Mucosa of stomach (tissue), 1 donor: ENCODE results near the gene CLCNKA.
"Not testable (repeated sequence)": the region's sequence is repeated elsewhere in the genome, so short reads cannot be mapped to it uniquely, and the experiment has no call there.

Source experiments
- H3K27me3 ChIP-seq: one replicate; pipeline ENCODE4 v1.7.0; 2013; ENCODE audit warnings: mild to moderate bottlenecking, low read length; ENCODE audit not compliant: control insufficient read depth, insufficient read depth
- H3K36me3 ChIP-seq: one replicate; pipeline ENCODE4 v1.7.0; 2013; ENCODE audit warnings: low read length; ENCODE audit not compliant: control insufficient read depth, insufficient read depth
- H3K4me1 ChIP-seq: one replicate; pipeline ENCODE4 v1.7.0; 2013; ENCODE audit warnings: mild to moderate bottlenecking, low read length; ENCODE audit not compliant: control insufficient read depth, insufficient read depth
- H3K4me3 ChIP-seq: one replicate; pipeline ENCODE4 v1.7.0; 2013; ENCODE audit warnings: low read length
- H3K9ac ChIP-seq: one replicate; pipeline ENCODE4 v1.7.0; 2013; ENCODE audit warnings: mild to moderate bottlenecking, low read length, moderate library complexity
- H3K9me3 ChIP-seq: one replicate; pipeline ENCODE4 v1.7.0; 2013; ENCODE audit warnings: mild to moderate bottlenecking, low read length, moderate library complexity; ENCODE audit not compliant: control insufficient read depth
- donor health status: Pancreatic carcinoma.

The CLCNKA gene

GRCh38 chr1:16022393-16022792 is 557 bp downstream of the CLCNKA start:
- no peak overlapping the region for H3K4me3 ChIP-seq
- H3K27me3 ChIP-seq: peaks cover 19% of the 10 kb centered on the region
- peaks cover 19% of the 10 kb centered on the region for H3K4me1 ChIP-seq
- H3K36me3 ChIP-seq: no peaks in the 10 kb centered on the region
- H3K9me3 ChIP-seq: no peaks in the 10 kb centered on the region
- H3K9ac ChIP-seq: no peak overlapping the region

- no peaks in the 10 kb centered on the region for H3K36me3 ChIP-seq
- peaks cover 24% of the 10 kb centered on the region for H3K27me3 ChIP-seq
- no peak overlapping the region for H3K4me3 ChIP-seq
- no peak overlapping the region for H3K9ac ChIP-seq
- no peaks in the 10 kb centered on the region for H3K9me3 ChIP-seq
- peaks cover 11% of the 10 kb centered on the region for H3K4me1 ChIP-seq
These were observed 1.3 kb downstream of the CLCNKA start for GRCh38 chr1:16023050-16023653.

- H3K27me3 ChIP-seq: peaks cover 25% of the 10 kb centered on the region
- H3K36me3 ChIP-seq, H3K9ac ChIP-seq, H3K4me3 ChIP-seq, H3K9me3 ChIP-seq, H3K4me1 ChIP-seq: not testable (repeated sequence)
These were observed 4.5 kb downstream of the CLCNKA start for GRCh38 chr1:16026302-16026701.

GRCh38 chr1:16026723-16027484 is 5.1 kb downstream of the CLCNKA start:
- Histone ChIP-seq H3K36me3 (no peaks in the 10 kb centered on the region), H3K9me3 (no peaks in the 10 kb centered on the region), H3K27me3 (peaks cover 25% of the 10 kb centered on the region), H3K4me1 (peaks cover 7% of the 10 kb centered on the region), H3K4me3 (no peak overlapping the region), H3K9ac (no peak overlapping the region)

GRCh38 chr1:16028237-16029002 is 6.6 kb downstream of the CLCNKA start:
- Histone ChIP-seq H3K4me1 (peaks cover 12% of the 10 kb centered on the region), H3K9me3 (no peaks in the 10 kb centered on the region), H3K4me3 (no peak overlapping the region), H3K36me3 (no peaks in the 10 kb centered on the region), H3K27me3 (peaks cover 20% of the 10 kb centered on the region), H3K9ac (no peak overlapping the region)

GRCh38 chr1:16029003-16029268 is 7.1 kb downstream of the CLCNKA start:
- H3K36me3 ChIP-seq, H3K4me3 ChIP-seq, H3K9me3 ChIP-seq, H3K9ac ChIP-seq: not testable (repeated sequence)
- H3K4me1 ChIP-seq: peaks cover 12% of the 10 kb centered on the region
- H3K27me3 ChIP-seq: peaks cover 20% of the 10 kb centered on the region

- peaks cover 12% of the 10 kb centered on the region for H3K4me1 ChIP-seq
- no peaks in the 10 kb centered on the region for H3K36me3 ChIP-seq
- H3K9ac ChIP-seq: no peak overlapping the region
- peaks cover 20% of the 10 kb centered on the region for H3K27me3 ChIP-seq
- no peaks in the 10 kb centered on the region for H3K9me3 ChIP-seq
- H3K4me3 ChIP-seq: no peak overlapping the region
These were observed 7.5 kb downstream of the CLCNKA start for GRCh38 chr1:16029288-16029687.

- Histone ChIP-seq H3K9me3 (no peaks in the 10 kb centered on the region), H3K4me3 (no peak overlapping the region), H3K36me3 (no peaks in the 10 kb centered on the region), H3K27me3 (peaks cover 20% of the 10 kb centered on the region), H3K9ac (no peak overlapping the region), H3K4me1 (peaks cover 12% of the 10 kb centered on the region)
These were observed 9.7 kb downstream of the CLCNKA start for GRCh38 chr1:16031551-16031950.

- Histone ChIP-seq H3K36me3 (no peaks in the 10 kb centered on the region), H3K9me3 (no peaks in the 10 kb centered on the region), H3K9ac (no peak overlapping the region), H3K4me1 (peaks cover 5% of the 10 kb centered on the region), H3K4me3 (no peak overlapping the region), H3K27me3 (peaks cover 16% of the 10 kb centered on the region)
These were observed 10.7 kb downstream of the CLCNKA start for GRCh38 chr1:16032388-16033102.

- H3K9ac ChIP-seq, H3K9me3 ChIP-seq, H3K36me3 ChIP-seq, H3K4me1 ChIP-seq, H3K4me3 ChIP-seq: not testable (repeated sequence)
- H3K27me3 ChIP-seq: peaks cover 12% of the 10 kb centered on the region
These were observed 11.3 kb downstream of the CLCNKA start for GRCh38 chr1:16033103-16033632.

GRCh38 chr1:16036461-16036860 is 14.6 kb downstream of the CLCNKA start:
- not testable (repeated sequence) for H3K36me3 ChIP-seq, H3K4me3 ChIP-seq, H3K9ac ChIP-seq, H3K4me1 ChIP-seq, H3K9me3 ChIP-seq, H3K27me3 ChIP-seq

GRCh38 chr1:16038620-16038912 is 16.7 kb downstream of the CLCNKA start:
- Histone ChIP-seq H3K9ac (no peak overlapping the region), H3K36me3 (no peaks in the 10 kb centered on the region), H3K4me1 (no peaks in the 10 kb centered on the region), H3K27me3 (peaks cover 8% of the 10 kb centered on the region), H3K9me3 (no peaks in the 10 kb centered on the region), H3K4me3 (no peak overlapping the region)
